HepG2 (cell line): Measurements from ENCODE around the gene TCF12. TPM values are rescaled to one million over a fixed set of nuclear protein-coding genes. Genes with fewer than 3 reads are reported as not detected.
A peak's percentile ranks its signal among the peaks of the same experiment; 100 is the strongest.

Source experiments
- AGO1 ChIP-seq: fragments of 200-400 bp; formaldehyde crosslinking; IDR thresholded peaks from 2 replicates; pipeline ENCODE4 v1.6.1; 2017; ENCODE audit warnings: mild to moderate bottlenecking, low read depth, low read length, moderate library complexity; ENCODE audit not compliant: poor library complexity, severe bottlenecking
- ATM ChIP-seq: fragments of 450-650 bp; IDR thresholded peaks from 2 replicates; pipeline ENCODE4 v1.7.1; 2017; ENCODE audit warnings: mild to moderate bottlenecking, borderline replicate concordance
- CBX5 ChIP-seq: sonication (generic); formaldehyde crosslinking; IDR thresholded peaks from 2 replicates; pipeline ENCODE4 v1.4.0; 2020; ENCODE audit warnings: missing genetic modification reagents, borderline replicate concordance
- DBP ChIP-seq: sonication (generic); formaldehyde crosslinking; IDR thresholded peaks from 2 replicates; pipeline ENCODE4 v1.4.0; 2020; ENCODE audit warnings: missing genetic modification reagents; ENCODE audit errors: not compliant biosample characterization
- IKZF1 ChIP-seq: fragments of 450-650 bp; IDR thresholded peaks from 2 replicates; pipeline ENCODE4 v1.7.1; 2016
- POLR2AphosphoS2 ChIP-seq: IDR thresholded peaks from 2 replicates; pipeline ENCODE4 v1.6.1; 2011; ENCODE audit warnings: low read depth, low read length, improper control_type of control experiment
- RERE ChIP-seq: IDR thresholded peaks from 2 replicates; pipeline ENCODE4 v1.6.1; 2016; ENCODE audit warnings: low read depth, missing genetic modification reagents, missing compliant biosample characterization
- SIN3A ChIP-seq: IDR thresholded peaks from 2 replicates; pipeline ENCODE4 v1.6.1; 2011; ENCODE audit warnings: low read depth, mild to moderate bottlenecking, control low read depth, low read length, borderline replicate concordance
- STAT6 ChIP-seq: sonication (generic); formaldehyde crosslinking; IDR thresholded peaks from 2 replicates; pipeline ENCODE4 v1.4.0; 2020; ENCODE audit warnings: missing genetic modification reagents, mild to moderate bottlenecking, borderline replicate concordance
- XBP1 ChIP-seq: sonication (generic); formaldehyde crosslinking; IDR thresholded peaks from 2 replicates; pipeline ENCODE4 v1.5.0; 2020; ENCODE audit warnings: missing genetic modification reagents
- ZNF10 ChIP-seq: sonication (generic); formaldehyde crosslinking; IDR thresholded peaks from 2 replicates; pipeline ENCODE4 v1.4.0; 2020; ENCODE audit warnings: mild to moderate bottlenecking, low read depth, missing genetic modification reagents, borderline replicate concordance
- ZNF3 ChIP-seq: IDR thresholded peaks from 2 replicates; pipeline ENCODE4 v1.7.0; 2017; ENCODE audit warnings: inconsistent platforms
- ZNF460 ChIP-seq: sonication (generic); formaldehyde crosslinking; IDR thresholded peaks from 2 replicates; pipeline ENCODE4 v1.5.1; 2020; ENCODE audit warnings: missing genetic modification reagents, mild to moderate bottlenecking, borderline replicate concordance
- ZNF567 ChIP-seq: sonication (generic); formaldehyde crosslinking; IDR thresholded peaks from 2 replicates; pipeline ENCODE4 v1.8.1; 2023; ENCODE audit warnings: mild to moderate bottlenecking, missing genetic modification reagents, borderline replicate concordance
- ZNF710 ChIP-seq: sonication (generic); formaldehyde crosslinking; IDR thresholded peaks from 2 replicates; pipeline ENCODE4 v1.5.0; 2020; ENCODE audit warnings: mild to moderate bottlenecking, missing genetic modification reagents, borderline replicate concordance
- ZNF775 ChIP-seq: sonication (generic); formaldehyde crosslinking; IDR thresholded peaks from 2 replicates; pipeline ENCODE4 v1.4.0; 2020; ENCODE audit warnings: missing genetic modification reagents, mild to moderate bottlenecking, moderate library complexity, borderline replicate concordance
- ZNF891 ChIP-seq: sonication (generic); formaldehyde crosslinking; IDR thresholded peaks from 2 replicates; pipeline ENCODE4 v1.5.0; 2020; ENCODE audit warnings: mild to moderate bottlenecking, missing genetic modification reagents
- polyA plus RNA-seq, 8 experiments: library from polyadenylated mRNA; depleted of rRNA in 3 of 8; stranded (reverse) in 7 of 8; unstranded in 1 of 8; fragments of >200 nt; fragmentation: Illumina TruSeq in 4 of 8; extraction: Trizol in 4 of 8; gene quantifications; 2 replicates each; pipeline versions ENCODE4 v1.2.1 to v1.2.3, GENCODE V29; 2011 to 2016; ENCODE audit warnings: low read depth in 4 of 8, missing spikeins in 1 of 8, mixed read lengths in 1 of 8; ENCODE audit not compliant: insufficient read depth in 1 of 8
- total RNA-seq, 5 experiments: library from RNA; depleted of rRNA; stranded (reverse); fragments of >200 nt; fragmentation: Illumina TruSeq; extraction: Trizol; gene quantifications; 2 replicates each; pipeline ENCODE4 v1.2.3, GENCODE V29; 2016; ENCODE audit warnings: low read depth in 1 of 5

Gene TCF12
- total and polyA plus RNA-seq, 2 of the 13 experiments (the other 11 are each of a cell fraction or from before 2014, with no cell fraction given) = 48.6 to 51.1 TPM

GRCh38 chr15:56918046-56918938 is at the start of gene TCF12 (continued):
- TF ChIP-seq ZNF460 (CRISPR knock-in tag) (peak; percentile 52; the same call in 1 of the 2 replicates), RERE (CRISPR knock-in tag) (0 out of 2 replicates have a peak, but pooled peaks have one; percentile 25), DBP (CRISPR knock-in tag) (no peak), CBX5 (peak; percentile 84; the same call in 1 of the 2 replicates), POLR2AphosphoS2 (no peak), ZNF775 (CRISPR knock-in tag) (no peak), ZNF891 (CRISPR knock-in tag) (peak; percentile 61; the same call in 1 of the 2 replicates), ZNF567 (CRISPR knock-in tag) (peak; percentile 51; the same call in 1 of the 2 replicates), XBP1 (CRISPR knock-in tag) (no peak), ATM (no peak), ZNF3 (0 out of 2 replicates have a peak, but pooled peaks have one; percentile 58), AGO1 (no peak), STAT6 (0 out of 2 replicates have a peak, but pooled peaks have one; percentile 31), IKZF1 (no peak), ZNF710 (peak; percentile 45; the same call in 1 of the 2 replicates), ZNF10 (CRISPR knock-in tag) (no peak), SIN3A (peak; percentile 44; the same call in 1 of the 2 replicates)
